Loucy (cell line): ENCODE measurements around the gene TLE5.

Experiments used
- EZH2phosphoT487 ChIP-seq: fragments of 200-600 bp; IDR thresholded peaks from 2 replicates; pipeline ENCODE4 v1.6.1; 2018; ENCODE audit warnings: antibody characterized with exemption, mild to moderate bottlenecking, moderate library complexity, borderline replicate concordance
- TF ChIP-seq, protein P1 (sequence below): fragments of 200-600 bp; sonication (generic); conservative IDR thresholded peaks from 2 replicates; pipeline ENCODE4 v1.5.1; 2014; ENCODE audit warnings: mild to moderate bottlenecking, antibody characterized with exemption, low read length

- TF ChIP-seq, protein P1, sequence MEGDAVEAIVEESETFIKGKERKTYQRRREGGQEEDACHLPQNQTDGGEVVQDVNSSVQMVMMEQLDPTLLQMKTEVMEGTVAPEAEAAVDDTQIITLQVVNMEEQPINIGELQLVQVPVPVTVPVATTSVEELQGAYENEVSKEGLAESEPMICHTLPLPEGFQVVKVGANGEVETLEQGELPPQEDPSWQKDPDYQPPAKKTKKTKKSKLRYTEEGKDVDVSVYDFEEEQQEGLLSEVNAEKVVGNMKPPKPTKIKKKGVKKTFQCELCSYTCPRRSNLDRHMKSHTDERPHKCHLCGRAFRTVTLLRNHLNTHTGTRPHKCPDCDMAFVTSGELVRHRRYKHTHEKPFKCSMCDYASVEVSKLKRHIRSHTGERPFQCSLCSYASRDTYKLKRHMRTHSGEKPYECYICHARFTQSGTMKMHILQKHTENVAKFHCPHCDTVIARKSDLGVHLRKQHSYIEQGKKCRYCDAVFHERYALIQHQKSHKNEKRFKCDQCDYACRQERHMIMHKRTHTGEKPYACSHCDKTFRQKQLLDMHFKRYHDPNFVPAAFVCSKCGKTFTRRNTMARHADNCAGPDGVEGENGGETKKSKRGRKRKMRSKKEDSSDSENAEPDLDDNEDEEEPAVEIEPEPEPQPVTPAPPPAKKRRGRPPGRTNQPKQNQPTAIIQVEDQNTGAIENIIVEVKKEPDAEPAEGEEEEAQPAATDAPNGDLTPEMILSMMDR = no peak
- no peak for TF ChIP-seq EZH2phosphoT487
Observed at GRCh38 chr19:3048190-3048533, 14.1 kb downstream of the TLE5 start.
